HG03108 (cell line): ENCODE measurements around the gene WASF2.
"Not testable (repeated sequence)": the region's sequence is repeated elsewhere in the genome, so short reads cannot be mapped to it uniquely, and the experiment has no call there.

Experiments
- ATAC-seq: cut with Tn5 transposase; IDR thresholded peaks from one replicate; pipeline ENCODE4 v1.9.1; 2021; ENCODE audit warnings: moderate library complexity; ENCODE audit not compliant: unreplicated experiment

The WASF2 gene

DNA sequence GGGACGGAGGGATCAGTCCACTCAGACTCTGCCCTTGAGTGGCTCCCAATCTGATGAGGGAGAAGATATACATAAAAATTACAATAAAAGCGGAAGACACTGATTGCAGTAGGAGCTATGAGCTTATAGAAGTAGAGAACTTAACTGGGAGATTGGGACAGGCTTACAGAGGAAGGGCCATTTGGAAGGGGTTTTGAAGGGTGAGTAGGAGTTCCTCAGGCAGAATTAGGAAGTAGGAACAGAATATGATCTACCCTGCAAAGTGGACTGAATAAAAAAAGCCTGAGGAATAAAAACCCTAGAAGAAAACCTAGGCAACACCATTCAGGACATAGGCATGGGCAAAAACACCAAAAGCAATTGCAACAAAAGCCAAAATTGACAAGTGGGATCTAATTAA, 9.2 kb upstream of the WASF2 start:
- ATAC-seq, result no peak

DNA sequence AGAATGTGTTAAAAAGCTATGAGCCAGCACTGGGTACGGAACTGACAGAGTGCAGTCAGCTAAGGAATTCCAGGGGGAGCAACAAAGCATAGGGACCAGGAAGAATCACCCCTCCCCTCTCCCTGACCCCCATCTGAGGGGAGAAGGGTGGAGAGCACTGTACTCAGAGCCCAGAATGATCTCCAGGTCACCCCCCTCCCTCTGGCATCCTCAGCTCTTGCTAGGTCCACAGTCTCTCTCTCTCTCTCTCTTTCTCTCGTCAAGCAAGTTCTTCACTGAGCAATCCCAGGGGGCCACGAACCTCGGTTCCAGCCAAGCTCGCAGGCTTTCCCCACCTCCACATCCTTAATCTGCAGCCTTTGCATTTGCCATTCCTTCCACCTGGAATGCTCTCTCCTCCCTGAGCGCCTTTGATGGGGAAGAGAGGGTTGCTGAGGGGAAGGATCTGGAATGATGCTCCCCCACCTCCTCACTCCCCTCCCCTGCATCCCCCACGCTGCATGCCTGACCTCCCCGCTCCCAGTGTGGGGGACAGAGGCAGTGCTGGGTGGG, 6.7 kb upstream of the WASF2 start:
- no peak for ATAC-seq

- no peak for ATAC-seq
Measured at GRCh38 chr1:27492796-27493195, 2.8 kb upstream of the WASF2 start.

- ATAC-seq, result no peak
Measured at GRCh38 chr1:27491748-27492700, 2.1 kb upstream of the WASF2 start.

GRCh38 chr1:27489501-27489972, 430 bp downstream of the WASF2 start:
- no peak for ATAC-seq

DNA sequence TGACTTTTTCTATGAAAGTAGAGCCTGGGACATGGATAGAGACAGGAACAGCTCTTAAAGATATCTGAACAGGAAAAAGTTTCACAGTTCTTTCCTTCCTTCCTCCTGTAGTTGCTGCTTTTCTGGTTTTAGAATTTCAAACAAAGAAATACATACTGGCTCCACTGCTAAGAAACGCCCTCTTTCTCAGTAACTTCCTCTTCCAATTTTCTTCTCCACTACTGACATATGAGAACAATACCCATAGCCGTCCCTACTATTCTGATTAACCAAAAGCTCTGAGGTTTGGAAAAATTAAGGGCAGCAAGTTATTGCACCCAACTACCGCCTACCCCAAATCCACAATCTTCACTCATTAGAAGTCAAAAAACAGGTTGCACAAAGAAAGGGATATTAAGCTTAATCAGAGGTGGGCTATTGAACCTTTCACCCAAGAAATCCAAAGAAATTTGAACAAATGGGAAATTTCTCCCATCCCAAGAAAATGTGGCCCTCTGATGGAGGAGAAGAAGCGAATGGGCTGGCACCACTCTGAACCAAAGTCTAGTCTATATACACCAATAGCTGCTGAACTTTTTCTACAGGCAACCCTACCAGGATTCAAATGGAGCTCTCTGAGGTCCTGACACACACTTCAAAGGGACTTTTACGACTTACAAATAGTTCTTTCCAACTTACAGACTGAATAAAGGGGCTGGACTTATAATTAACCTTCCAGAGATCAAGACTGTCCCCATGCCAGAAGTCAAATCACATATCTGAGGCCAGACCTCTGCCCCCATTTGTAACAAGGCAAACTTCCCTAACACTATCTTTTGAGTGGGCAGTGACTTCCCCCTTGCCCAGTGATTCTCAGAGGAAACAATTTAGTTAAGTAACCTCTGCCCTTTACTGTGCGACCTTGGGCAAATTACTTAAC, 1.7 kb downstream of the WASF2 start:
- no peak for ATAC-seq

GRCh38 chr1:27485363-27485762, 4.6 kb downstream of the WASF2 start:
- ATAC-seq, result no peak

DNA sequence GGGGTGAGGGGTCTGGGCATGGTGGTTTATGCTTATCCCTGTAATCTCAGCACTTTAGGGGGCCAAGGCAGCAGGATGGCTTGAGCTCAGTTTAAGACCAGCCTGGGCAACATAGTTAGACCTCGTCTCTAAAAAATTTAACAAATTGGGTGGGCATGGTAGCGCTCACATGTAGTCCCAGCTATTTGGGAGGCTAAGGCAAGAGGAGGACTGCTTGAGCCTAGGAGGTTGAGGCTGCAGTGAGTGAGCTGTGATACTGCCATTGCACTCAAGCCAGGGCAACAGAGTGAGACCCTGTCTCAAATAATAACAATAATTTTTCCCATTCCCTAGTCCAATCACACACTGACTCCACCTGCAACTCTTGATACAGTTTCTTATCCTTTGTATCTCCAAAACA, 6.3 kb downstream of the WASF2 start:
- ATAC-seq, result no peak

DNA sequence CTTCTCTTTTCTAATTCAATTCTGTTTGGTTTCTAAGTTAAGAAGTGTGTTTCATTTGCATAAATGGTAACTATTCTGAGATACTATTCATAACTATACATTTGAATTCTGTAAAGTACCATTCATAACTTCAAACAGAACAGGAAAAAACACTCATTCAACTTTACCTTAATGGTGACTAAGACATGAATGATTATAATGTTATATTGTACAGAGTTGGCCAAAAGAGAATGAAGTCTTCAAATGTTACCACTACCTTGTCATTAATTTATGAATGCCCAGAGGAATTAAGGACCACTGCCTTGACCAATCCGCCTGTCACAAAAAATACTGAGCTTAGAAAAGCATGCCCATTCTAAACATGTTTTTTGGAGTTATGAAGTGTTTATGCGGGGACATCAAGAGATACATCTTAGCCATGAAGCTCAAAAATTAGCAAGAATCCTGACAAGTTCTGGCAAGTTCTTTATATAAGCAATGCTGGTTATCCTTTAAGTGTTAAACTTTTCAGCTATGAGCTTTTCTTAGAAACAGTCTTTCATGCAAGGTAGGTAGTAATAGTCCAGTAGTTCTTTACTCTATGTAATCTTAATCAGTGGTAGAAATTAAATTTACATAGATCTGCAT, 7.9 kb downstream of the WASF2 start:
- ATAC-seq, result peak; percentile 44

- ATAC-seq, result no peak
Measured at GRCh38 chr1:27478098-27478497, 11.9 kb downstream of the WASF2 start.

- ATAC-seq, result no peak
Measured at GRCh38 chr1:27476237-27476636, 13.7 kb downstream of the WASF2 start.

GRCh38 chr1:27475720-27476119, 14.2 kb downstream of the WASF2 start:
- no peak for ATAC-seq

- no peak for ATAC-seq
Measured at GRCh38 chr1:27473755-27474154, 16.2 kb downstream of the WASF2 start.

GRCh38 chr1:27472098-27472497, 17.9 kb downstream of the WASF2 start:
- ATAC-seq, result not testable (repeated sequence)

DNA sequence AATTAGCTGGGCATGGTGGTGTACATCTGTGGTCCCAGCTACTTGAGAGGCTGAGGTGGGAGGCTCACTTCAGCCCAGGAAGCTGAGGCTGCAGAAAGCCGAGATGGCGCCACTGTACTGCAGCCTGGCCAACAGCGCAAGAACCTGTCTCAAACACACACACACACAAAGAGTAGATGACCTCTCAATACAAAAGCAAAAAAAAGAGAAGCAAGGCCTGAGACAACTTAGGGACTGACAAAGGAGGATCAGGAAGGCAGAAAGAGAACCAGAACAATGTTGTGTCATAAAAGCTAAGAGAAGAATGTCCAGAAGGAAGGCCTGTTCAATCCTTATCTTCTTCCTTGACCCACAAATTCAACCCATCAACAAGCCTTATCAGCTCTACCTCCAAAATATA, 18.5 kb downstream of the WASF2 start:
- no peak for ATAC-seq

DNA sequence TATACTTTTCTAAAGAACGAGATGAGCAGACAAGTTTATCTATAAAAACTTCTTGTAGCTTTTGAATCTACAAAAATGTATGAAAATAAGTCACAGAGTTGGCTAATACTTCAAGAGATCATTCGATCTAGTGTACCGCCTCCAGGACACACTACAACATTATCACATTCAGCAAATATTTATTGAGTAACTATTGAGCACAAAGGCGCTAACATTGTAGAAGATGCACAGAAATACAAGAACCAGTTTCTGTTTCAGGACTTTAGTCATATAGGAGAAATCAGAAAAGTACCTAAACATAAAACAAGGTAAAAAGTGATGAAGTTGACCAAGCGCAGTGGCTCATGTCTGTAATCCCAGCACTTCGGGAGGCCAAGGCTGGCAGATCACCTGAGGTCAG, 20.6 kb downstream of the WASF2 start:
- ATAC-seq, result no peak

DNA sequence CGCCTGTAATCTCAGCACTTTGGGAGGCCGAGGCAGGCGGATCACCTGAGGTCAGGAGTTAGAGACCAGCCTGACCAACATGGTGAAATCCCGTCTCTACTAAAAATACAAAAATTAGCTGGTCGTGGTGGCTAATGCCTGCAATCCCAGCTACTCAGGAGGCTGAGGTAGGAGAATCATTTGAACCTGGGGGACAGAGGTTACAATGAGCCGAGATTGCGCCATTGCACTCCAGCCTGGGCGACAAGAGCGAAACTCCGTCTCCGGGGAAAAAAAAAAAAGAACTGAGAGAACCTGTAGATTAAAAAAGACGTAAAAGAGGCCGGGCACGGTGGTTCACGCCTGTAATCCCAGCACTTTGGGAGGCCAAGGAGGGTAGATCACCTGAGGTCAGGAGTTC, 21.6 kb downstream of the WASF2 start:
- not testable (repeated sequence) for ATAC-seq

GRCh38 chr1:27464926-27465647, 24.9 kb downstream of the WASF2 start:
- ATAC-seq, result no peak

- ATAC-seq, result not testable (repeated sequence)
Measured at GRCh38 chr1:27463916-27464315, 26.1 kb downstream of the WASF2 start.

- not testable (repeated sequence) for ATAC-seq
Measured at GRCh38 chr1:27458521-27458920, 31.4 kb downstream of the WASF2 start.
